Neuronal stem cell (in vitro differentiated cells): Measurements from ENCODE around the gene RIIAD1.

Experiments used
- DNase-seq: peaks from one replicate; pipeline ENCODE4 v3.0.0-alpha.2; 2013; ENCODE audit warnings: low spot score
- H2AFZ ChIP-seq: one replicate; pipeline ENCODE4 v1.6.1; 2013; ENCODE audit warnings: mild to moderate bottlenecking, low read length, inconsistent platforms
- H2AK5ac ChIP-seq: 2 replicates; pipeline ENCODE4 v1.6.1; 2013; ENCODE audit warnings: low read depth, mild to moderate bottlenecking, inconsistent platforms, low read length, moderate library complexity, mixed read lengths
- H2BK120ac ChIP-seq: 2 replicates; pipeline ENCODE4 v1.6.1; 2013; ENCODE audit warnings: low read depth, mild to moderate bottlenecking, inconsistent platforms, low read length, moderate library complexity, mixed read lengths
- H2BK12ac ChIP-seq: one replicate; pipeline ENCODE4 v1.6.1; 2013; ENCODE audit warnings: low read length, inconsistent platforms
- H2BK15ac ChIP-seq: 2 replicates; pipeline ENCODE4 v1.6.1; 2013; ENCODE audit warnings: mild to moderate bottlenecking, low read length, inconsistent platforms, mixed read lengths
- H2BK5ac ChIP-seq: one replicate; pipeline ENCODE4 v1.6.1; 2013; ENCODE audit warnings: inconsistent platforms, mild to moderate bottlenecking, low read length, moderate library complexity
- H3K14ac ChIP-seq: one replicate; pipeline ENCODE4 v1.6.1; 2013; ENCODE audit warnings: low read length, inconsistent platforms
- H3K18ac ChIP-seq: 2 replicates; pipeline ENCODE4 v1.6.1; 2013; ENCODE audit warnings: low read length, inconsistent platforms
- H3K23ac ChIP-seq: 2 replicates; pipeline ENCODE4 v1.6.1; 2013; ENCODE audit warnings: low read depth, mild to moderate bottlenecking, mixed read lengths, low read length, inconsistent platforms; ENCODE audit not compliant: poor library complexity
- H3K27ac ChIP-seq: replicated peaks from 3 replicates; pipeline ENCODE4 v1.5.1; 2013; ENCODE audit warnings: low read length, inconsistent platforms
- H3K27me3 ChIP-seq, 3 experiments: 2 replicates each; pipeline ENCODE4 v1.6.1; 2013; ENCODE audit warnings: low read length in 3 of 3, mild to moderate bottlenecking in 2 of 3, inconsistent platforms in 1 of 3, low read depth in 1 of 3, mixed read lengths in 1 of 3, moderate library complexity in 1 of 3; ENCODE audit not compliant: control insufficient read depth in 3 of 3, insufficient read depth in 3 of 3
- H3K36me3 ChIP-seq, 2 donors: replicated peaks in 1 of 2; 2 replicates each; pipeline ENCODE4 v1.6.1; 2013; ENCODE audit warnings: low read length in 2 of 2; ENCODE audit not compliant: control insufficient read depth in 2 of 2, insufficient read depth in 2 of 2
- H3K4ac ChIP-seq: 2 replicates; pipeline ENCODE4 v1.6.1; 2013; ENCODE audit warnings: inconsistent platforms, mild to moderate bottlenecking, low read length, moderate library complexity
- H3K4me1 ChIP-seq, 2 donors: 1 replicate in 1 of 2; 2 replicates in 1 of 2; pipeline ENCODE4 v1.6.1; 2013; ENCODE audit warnings: low read length in 2 of 2, low read depth in 1 of 2; ENCODE audit not compliant: control insufficient read depth in 2 of 2, insufficient read depth in 1 of 2
- H3K4me2 ChIP-seq: one replicate; pipeline ENCODE4 v1.6.1; 2013; ENCODE audit warnings: mild to moderate bottlenecking, low read length, inconsistent platforms; ENCODE audit not compliant: insufficient read depth, poor library complexity, severe bottlenecking
- H3K4me3 ChIP-seq, 2 donors: 2 replicates each; pipeline ENCODE4 v1.5.1; 2013; ENCODE audit warnings: low read length in 2 of 2, mild to moderate bottlenecking in 2 of 2, inconsistent platforms in 1 of 2, moderate library complexity in 1 of 2
- H3K79me1 ChIP-seq: one replicate; pipeline ENCODE4 v1.6.1; 2013; ENCODE audit warnings: low read depth, mild to moderate bottlenecking, inconsistent platforms, low read length, moderate library complexity
- H3K9ac ChIP-seq: one replicate; pipeline ENCODE4 v1.6.1; 2013; ENCODE audit warnings: mild to moderate bottlenecking, low read depth, low read length, inconsistent platforms; ENCODE audit not compliant: poor library complexity
- H3K9me3 ChIP-seq, 2 donors: replicated peaks in 1 of 2; 2 replicates each; pipeline versions ENCODE3 to v1.6.1; 2013; ENCODE audit warnings: low read length in 2 of 2, mild to moderate bottlenecking in 2 of 2, inconsistent platforms in 1 of 2, low read depth in 1 of 2, mixed read lengths in 1 of 2, moderate library complexity in 1 of 2; ENCODE audit not compliant: control insufficient read depth in 2 of 2, insufficient read depth in 1 of 2
- H4K8ac ChIP-seq: one replicate; pipeline ENCODE4 v1.6.1; 2013; ENCODE audit warnings: low read depth, mild to moderate bottlenecking, inconsistent platforms, low read length, moderate library complexity
- H4K91ac ChIP-seq: one replicate; pipeline ENCODE4 v1.6.1; 2013; ENCODE audit warnings: low read length, low read depth, mild to moderate bottlenecking, inconsistent platforms; ENCODE audit not compliant: poor library complexity
- WGBS, 2 donors: extraction: QIAGEN DNeasy Blood & Tissue Kit; methylation state at CpG; one replicate each; pipeline ENCODE4 v1.1.7; 2013; ENCODE audit warnings: missing lambda C conversion rate in 2 of 2, mixed read lengths in 1 of 2; ENCODE audit not compliant: insufficient read length in 2 of 2, insufficient replicate concordance in 1 of 2; ENCODE audit errors: extremely low coverage in 2 of 2; 5-methylcytosine and 5-hydroxymethylcytosine counted together

RIIAD1 gene

GRCh38 chr1:151741516-151741915 is 20.2 kb downstream of the RIIAD1 start:
- Histone ChIP-seq H3K23ac (no peak overlapping the region), H2AK5ac (no peak overlapping the region), H3K27me3 (peaks cover 0 to 32% (median 0%) of the 10 kb centered on the region in 3 experiments), H3K18ac (no peak overlapping the region), H3K36me3 (no peaks in the 10 kb centered on the region), H3K79me1 (no peaks in the 10 kb centered on the region), H2AFZ (no peak overlapping the region), H2BK15ac (no peak overlapping the region), H3K4me1 (peaks cover 0 to 2% of the 10 kb centered on the region in 2 donors), H3K4ac (no peak overlapping the region), H2BK12ac (no peak overlapping the region), H4K8ac (no peak overlapping the region), H4K91ac (no peak overlapping the region), H3K9ac (no peak overlapping the region), H3K4me3 (no peak overlapping the region), H3K27ac (no peak overlapping the region), H3K4me2 (no peak overlapping the region), H2BK120ac (no peak overlapping the region), H3K9me3 (peaks cover 10 to 12% of the 10 kb centered on the region in 2 donors), H3K14ac (no peak overlapping the region), H2BK5ac (no peak overlapping the region)
- DNase-seq, result no peak
- WGBS, 2 donors, result no CpG with 5 or more reads among the region's 4 CpGs

DNA sequence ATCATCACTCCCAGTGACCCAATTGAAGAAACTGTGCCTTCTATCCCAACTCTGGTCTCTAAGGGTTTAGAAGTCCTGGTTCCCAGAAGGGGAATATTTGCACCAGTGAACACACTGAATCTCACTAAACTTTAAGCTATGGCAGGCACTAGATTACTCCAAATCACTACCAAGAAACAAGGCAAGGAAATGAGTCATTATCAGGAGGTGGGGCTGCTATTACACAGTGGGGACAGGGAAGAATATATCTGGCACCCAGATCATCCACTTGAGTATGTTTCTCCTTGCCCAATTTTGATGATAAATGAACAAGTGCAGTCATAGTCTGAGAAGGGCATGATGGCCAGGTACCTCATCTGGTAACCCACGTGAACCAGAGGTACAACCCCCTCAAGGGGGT is 35.0 kb downstream of the RIIAD1 start:
- Histone ChIP-seq H3K27me3 (no peaks in the 10 kb centered on the region), H3K18ac (no peak overlapping the region), H3K4ac (no peak overlapping the region), H3K9me3 (no peaks in the 10 kb centered on the region), H3K4me2 (no peak overlapping the region), H3K27ac (no peak overlapping the region), H3K9ac (no peak overlapping the region), H3K36me3 (peaks cover 16 to 48% of the 10 kb centered on the region in 2 donors), H3K23ac (no peak overlapping the region), H3K79me1 (no peaks in the 10 kb centered on the region), H4K8ac (no peak overlapping the region), H2AFZ (no peak overlapping the region), H3K14ac (no peak overlapping the region), H2BK5ac (no peak overlapping the region), H2AK5ac (no peak overlapping the region), H2BK120ac (no peak overlapping the region), H2BK12ac (no peak overlapping the region), H4K91ac (no peak overlapping the region), H3K4me3 (no peak overlapping the region), H3K4me1 (no peaks in the 10 kb centered on the region), H2BK15ac (no peak overlapping the region)
- WGBS, 2 donors, result no CpG with 5 or more reads among the region's 1 CpG
- DNase-seq, result no peak

DNA sequence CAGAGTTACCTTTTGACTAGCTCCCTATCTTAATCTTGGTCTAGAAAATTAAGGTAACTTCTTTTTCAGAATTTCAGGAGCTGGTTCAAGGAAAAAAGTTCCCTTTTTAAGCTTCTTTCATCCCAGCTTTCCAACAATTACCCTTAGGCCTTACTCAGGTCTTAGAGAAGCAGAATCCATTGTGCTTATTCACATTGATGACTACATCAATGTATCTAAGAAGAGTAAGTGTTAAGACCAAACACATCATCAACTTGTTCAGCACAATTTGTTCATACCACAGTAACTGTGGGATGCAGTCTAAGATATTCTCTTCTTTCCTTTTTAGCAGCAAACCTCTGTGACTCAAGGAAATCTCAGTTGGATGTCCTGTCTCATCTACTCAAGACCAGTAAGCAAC is 37.9 kb downstream of the RIIAD1 start:
- Histone ChIP-seq H3K27ac (no peak overlapping the region), H2BK12ac (no peak overlapping the region), H2BK5ac (no peak overlapping the region), H3K9ac (no peak overlapping the region), H3K4me1 (peaks cover 3 to 4% of the 10 kb centered on the region in 2 donors), H3K27me3 (no peaks in the 10 kb centered on the region), H3K79me1 (no peaks in the 10 kb centered on the region), H2BK15ac (no peak overlapping the region), H3K4ac (no peak overlapping the region), H3K14ac (no peak overlapping the region), H2AK5ac (no peak overlapping the region), H3K23ac (no peak overlapping the region), H3K4me3 (no peak overlapping the region), H3K36me3 (peaks cover 20 to 60% of the 10 kb centered on the region in 2 donors), H3K4me2 (no peak overlapping the region), H2AFZ (no peak overlapping the region), H3K18ac (no peak overlapping the region), H3K9me3 (no peaks in the 10 kb centered on the region), H4K8ac (no peak overlapping the region), H4K91ac (no peak overlapping the region), H2BK120ac (no peak overlapping the region)
- DNase-seq, result no peak

DNA sequence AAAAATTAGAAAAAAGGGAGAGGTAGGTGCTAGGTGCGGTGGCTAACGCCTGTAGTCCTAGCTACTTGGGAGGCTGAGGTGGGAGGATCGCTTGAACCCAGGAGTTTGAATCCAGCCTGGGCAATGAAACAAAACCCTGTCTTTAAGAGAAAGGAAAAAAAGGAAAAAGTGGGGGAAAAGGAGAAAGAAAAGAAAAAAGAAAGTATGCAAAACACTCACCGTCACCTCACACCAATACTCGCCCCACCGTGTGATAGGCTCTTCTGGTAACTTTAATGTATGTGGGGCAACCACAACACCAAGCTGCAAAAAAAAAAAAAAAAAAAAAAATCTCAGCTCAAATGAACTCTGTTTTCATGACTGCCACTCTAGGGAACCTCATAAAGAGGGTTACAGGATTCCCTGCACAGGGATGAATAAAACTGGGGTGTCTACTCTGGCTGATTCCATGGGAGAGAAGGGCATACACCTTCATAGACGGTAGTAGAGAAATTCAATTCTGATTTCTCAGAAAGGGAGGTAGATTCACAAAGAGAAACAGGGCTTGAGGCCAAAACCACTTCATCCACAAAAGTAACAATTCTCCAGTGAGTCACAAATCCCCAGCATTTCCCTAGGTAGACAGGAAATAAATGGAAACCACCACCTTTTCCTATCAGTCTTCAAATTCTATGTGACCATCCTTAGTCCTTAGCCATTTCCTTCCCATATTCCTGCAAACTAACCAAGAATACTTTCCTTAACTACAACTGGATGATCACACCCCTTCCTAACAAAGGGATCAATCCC is 39.5 kb downstream of the RIIAD1 start:
- no peak overlapping the region for H2BK15ac ChIP-seq
- H3K9me3 ChIP-seq, result no peaks in the 10 kb centered on the region
- DNase-seq, result no peak
- peaks cover 3 to 4% of the 10 kb centered on the region in 2 donors for H3K4me1 ChIP-seq
- H3K4me2 ChIP-seq, result no peak overlapping the region
- no peak overlapping the region for H2AK5ac ChIP-seq
- H2BK12ac ChIP-seq, result no peak overlapping the region
- no peak overlapping the region for H3K4me3 ChIP-seq
- WGBS, 2 donors, result no CpG with 5 or more reads among the region's 7 CpGs
- H3K23ac ChIP-seq, result no peak overlapping the region
- no peak overlapping the region for H2BK120ac ChIP-seq
- no peaks in the 10 kb centered on the region for H3K79me1 ChIP-seq
- H3K9ac ChIP-seq, result no peak overlapping the region
- H2BK5ac ChIP-seq, result no peak overlapping the region
- H2AFZ ChIP-seq, result no peak overlapping the region
- no peak overlapping the region for H3K4ac ChIP-seq
- H4K8ac ChIP-seq, result no peak overlapping the region
- no peaks in the 10 kb centered on the region for H3K27me3 ChIP-seq
- H4K91ac ChIP-seq, result no peak overlapping the region
- no peak overlapping the region for H3K14ac ChIP-seq
- H3K18ac ChIP-seq, result no peak overlapping the region
- H3K36me3 ChIP-seq, result peaks cover 20 to 60% of the 10 kb centered on the region in 2 donors
- H3K27ac ChIP-seq, result no peak overlapping the region
